C4-2B (cell line): ENCODE measurements around the gene AHDC1.

Source experiments
- ZFX ChIP-seq: fragments of 450-650 bp; IDR thresholded peaks from 2 replicates; pipeline ENCODE4 v1.6.1; 2017
- TF ChIP-seq, protein P1 (sequence below): fragments of 450-650 bp; conservative IDR thresholded peaks from 2 replicates; pipeline ENCODE4 v1.5.1; 2017; ENCODE audit warnings: mild to moderate bottlenecking

DNA sequence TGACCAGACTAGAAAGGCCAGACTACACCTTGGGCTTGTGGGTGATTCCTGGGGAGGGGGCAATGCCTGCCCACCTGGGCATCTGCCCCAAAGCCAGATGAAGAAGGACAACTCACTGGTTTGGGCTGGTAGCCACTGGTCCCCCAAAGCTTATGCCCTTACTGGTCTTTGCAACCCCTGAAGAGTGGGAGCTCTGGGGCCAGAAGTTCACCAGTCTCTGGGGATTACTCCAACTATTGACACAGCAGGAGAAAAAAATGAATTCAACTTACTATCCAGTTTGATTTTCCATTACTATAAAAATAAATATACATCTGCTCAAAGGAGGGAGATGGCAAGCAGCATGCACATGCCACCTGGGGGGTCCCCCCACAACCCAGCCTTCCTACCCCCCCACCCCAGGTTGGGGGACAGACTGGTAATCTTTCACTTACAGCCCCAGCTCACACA is 2.6 kb downstream of the AHDC1 start:
- TF ChIP-seq, protein P1, sequence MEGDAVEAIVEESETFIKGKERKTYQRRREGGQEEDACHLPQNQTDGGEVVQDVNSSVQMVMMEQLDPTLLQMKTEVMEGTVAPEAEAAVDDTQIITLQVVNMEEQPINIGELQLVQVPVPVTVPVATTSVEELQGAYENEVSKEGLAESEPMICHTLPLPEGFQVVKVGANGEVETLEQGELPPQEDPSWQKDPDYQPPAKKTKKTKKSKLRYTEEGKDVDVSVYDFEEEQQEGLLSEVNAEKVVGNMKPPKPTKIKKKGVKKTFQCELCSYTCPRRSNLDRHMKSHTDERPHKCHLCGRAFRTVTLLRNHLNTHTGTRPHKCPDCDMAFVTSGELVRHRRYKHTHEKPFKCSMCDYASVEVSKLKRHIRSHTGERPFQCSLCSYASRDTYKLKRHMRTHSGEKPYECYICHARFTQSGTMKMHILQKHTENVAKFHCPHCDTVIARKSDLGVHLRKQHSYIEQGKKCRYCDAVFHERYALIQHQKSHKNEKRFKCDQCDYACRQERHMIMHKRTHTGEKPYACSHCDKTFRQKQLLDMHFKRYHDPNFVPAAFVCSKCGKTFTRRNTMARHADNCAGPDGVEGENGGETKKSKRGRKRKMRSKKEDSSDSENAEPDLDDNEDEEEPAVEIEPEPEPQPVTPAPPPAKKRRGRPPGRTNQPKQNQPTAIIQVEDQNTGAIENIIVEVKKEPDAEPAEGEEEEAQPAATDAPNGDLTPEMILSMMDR: no peak
- no peak for TF ChIP-seq ZFX
